Stimulated activated CD8-positive, alpha-beta memory T cell treated with anti-CD3 and anti-CD28 coated beads, Interleukin-2, amount 100 ng/mL, for 1 hour (primary cell): ENCODE measurements around the gene GOLGA6L1.
"Not testable (repeated sequence)": the region's sequence is repeated elsewhere in the genome, so short reads cannot be mapped to it uniquely, and the experiment has no call there.

Experiments used
- DNase-seq, 2 donors: peaks; one replicate each; pipeline ENCODE4 v3.0.0-alpha.2; 2020; ENCODE audit warnings: low read depth in 2 of 2

GOLGA6L1 gene, protein sequence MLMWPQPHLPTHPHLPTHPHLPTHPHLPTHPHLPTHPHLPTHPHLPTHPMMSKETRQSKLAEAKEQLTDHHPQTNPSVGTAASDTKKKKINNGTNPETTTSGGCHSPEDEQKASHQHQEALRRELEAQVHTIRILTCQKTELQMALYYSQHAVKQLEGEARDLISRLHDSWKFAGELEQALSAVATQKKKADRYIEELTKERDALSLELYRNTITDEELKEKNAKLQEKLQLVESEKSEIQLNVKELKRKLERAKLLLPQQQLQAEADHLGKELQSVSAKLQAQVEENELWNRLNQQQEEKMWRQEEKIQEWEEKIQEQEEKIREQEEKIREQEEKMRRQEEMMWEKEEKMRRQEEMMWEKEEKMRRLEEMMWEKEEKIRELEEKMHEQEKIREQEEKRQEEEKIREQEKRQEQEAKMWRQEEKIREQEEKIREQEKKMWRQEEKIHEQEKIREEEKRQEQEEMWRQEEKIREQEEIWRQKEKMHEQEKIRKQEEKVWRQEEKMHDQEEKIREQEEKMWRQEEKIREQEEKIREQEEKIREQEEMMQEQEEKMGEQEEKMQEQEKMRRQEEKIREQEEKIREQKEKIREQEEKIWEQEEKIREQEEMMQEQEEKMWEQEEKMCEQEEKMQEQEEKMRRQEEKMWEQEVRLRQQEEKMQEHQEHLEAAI

DNA sequence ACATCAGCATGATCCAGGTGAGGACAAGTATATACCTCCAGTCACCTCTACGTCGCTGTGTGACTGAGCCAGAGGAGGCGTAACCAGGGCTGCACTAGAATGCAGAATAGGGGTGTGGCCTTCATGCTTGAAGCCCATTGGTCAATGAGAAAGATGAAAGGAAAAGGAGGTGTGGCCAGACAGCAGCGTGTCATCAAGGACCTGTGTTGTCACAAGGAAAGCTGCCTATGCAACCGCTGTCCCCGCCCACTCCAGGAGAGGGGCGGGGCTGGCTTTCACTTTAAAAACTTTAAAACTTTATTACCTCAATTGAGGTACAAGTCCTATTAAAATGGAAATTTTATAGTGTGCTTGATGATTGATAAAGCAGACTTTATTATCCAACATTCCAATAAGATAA lies at the start of gene GOLGA6L1:
Gene GOLGA6L1, minus strand, starts transcription at position 101 of the 400 bp plus-strand sequence. Its CDS starts 91 bp downstream, at position 10.
- DNase-seq = not testable (repeated sequence)

GRCh38 chr15:23181201-23181600 lies 44.6 kb upstream of the GOLGA6L1 start:
- DNase-seq = not testable (repeated sequence)

GRCh38 chr15:23180547-23180927 lies 43.9 kb upstream of the GOLGA6L1 start:
- not testable (repeated sequence) for DNase-seq

- not testable (repeated sequence) for DNase-seq
Measured at GRCh38 chr15:23179768-23180546, 43.3 kb upstream of the GOLGA6L1 start.

GRCh38 chr15:23176683-23177082 lies 40.1 kb upstream of the GOLGA6L1 start:
- not testable (repeated sequence) for DNase-seq

DNA sequence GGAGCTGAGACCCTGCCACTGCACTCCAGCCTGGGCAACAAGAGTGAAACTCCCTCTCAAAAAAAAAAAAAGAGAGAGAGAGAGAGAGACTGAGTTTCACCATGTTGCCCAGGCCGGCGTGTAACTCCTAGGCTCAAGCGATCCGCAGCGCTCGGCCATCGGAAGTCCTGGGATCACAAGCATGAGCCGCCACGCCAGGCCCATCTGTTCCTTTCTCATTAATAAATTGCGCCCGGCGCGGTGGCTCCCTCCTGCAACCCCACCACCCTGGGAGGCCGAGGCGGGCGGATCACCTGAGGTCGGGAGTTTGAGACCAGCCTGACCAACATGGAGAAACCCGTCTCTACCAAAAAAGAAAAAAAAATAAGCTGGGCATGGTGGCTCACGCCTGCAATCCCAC lies 39.0 kb upstream of the GOLGA6L1 start:
- not testable (repeated sequence) for DNase-seq

DNA sequence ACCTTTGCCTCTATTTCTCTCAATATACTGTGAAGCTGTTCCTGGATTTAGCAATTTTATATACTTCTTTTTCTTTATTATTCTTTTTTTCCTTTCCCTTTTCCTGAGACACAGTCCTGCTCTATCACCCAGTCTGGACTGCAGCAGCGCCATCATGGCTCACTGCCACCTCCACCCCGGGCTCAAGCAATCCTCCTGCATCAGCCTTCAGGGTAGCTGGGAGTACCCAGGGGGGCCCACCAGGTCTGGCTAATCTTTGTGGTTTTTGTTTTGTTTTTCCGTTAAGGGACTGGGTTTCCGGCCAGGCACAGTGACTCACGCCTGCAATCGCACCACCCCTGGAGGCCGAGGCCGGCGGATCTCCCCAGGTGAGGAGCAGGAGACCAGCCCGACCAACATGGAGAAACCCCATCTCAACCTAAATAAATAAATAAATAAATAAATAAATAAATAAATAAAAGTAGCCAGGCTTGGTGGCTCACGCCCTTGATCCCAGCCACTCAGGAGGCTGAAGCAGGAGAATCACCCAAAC lies 38.1 kb upstream of the GOLGA6L1 start:
- DNase-seq = not testable (repeated sequence)

GRCh38 chr15:23132787-23133186 lies 3.8 kb downstream of the GOLGA6L1 start:
- DNase-seq = not testable (repeated sequence)

GRCh38 chr15:23118208-23118607 lies 18.4 kb downstream of the GOLGA6L1 start:
- no peak for DNase-seq

GRCh38 chr15:23095796-23096195 lies 40.8 kb downstream of the GOLGA6L1 start:
- DNase-seq = no peak

- DNase-seq = no peak
Measured at GRCh38 chr15:23083115-23083514, 53.5 kb downstream of the GOLGA6L1 start.

DNA sequence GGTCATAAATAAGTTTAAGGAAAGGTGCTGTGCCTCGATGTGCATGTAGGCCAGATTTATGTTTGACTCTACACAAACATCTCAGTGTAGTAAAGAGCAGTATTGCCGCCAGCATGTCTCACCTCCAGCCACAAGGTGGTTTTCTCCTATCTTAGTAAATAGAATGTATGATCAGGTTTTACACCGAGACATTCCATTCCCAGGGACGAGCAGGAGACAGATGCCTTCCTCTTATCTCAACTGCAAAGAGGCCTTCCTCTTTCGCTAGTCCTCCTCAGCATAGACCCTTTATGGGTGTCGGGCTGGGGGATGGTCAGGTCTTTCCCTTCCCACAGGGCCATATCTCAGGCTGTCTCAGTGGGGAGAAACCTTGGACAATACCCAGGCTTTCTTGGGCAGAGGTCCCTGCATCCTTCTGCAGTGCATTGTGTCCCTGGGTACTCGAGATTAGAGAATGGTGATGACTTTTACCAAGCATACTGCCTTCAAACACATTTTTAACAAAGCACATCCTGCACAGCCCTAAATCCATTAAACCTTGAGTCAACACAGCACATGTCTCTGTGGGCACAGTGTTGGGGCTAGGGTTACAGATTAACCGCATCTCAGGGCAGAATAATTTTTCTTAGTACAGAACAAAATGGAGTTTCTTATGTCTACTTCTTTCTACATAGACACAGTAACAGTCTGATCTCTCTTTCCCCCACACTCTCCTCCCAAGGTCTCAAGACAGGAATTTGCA lies 54.5 kb downstream of the GOLGA6L1 start:
- DNase-seq = not testable (repeated sequence)

DNA sequence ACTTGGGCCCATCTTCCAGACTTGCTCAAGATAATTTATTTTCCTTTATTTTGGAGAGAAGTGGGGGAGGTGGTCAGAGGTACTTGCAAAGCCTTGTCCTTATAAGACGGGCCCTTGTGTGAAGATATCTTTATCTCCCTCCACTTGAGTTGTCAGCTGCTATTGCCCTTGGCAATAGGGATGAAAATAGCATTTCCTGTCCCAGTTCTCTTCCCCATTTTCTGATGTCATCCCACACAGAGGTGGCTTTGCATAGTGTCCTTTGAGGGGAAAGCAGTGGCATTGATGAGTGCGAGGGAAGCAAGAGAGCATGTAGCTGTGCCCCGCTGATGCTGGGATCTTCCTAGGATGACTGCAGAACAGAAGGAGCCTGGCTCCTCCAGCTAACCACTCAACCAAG lies 55.4 kb downstream of the GOLGA6L1 start:
- DNase-seq = no peak

DNA sequence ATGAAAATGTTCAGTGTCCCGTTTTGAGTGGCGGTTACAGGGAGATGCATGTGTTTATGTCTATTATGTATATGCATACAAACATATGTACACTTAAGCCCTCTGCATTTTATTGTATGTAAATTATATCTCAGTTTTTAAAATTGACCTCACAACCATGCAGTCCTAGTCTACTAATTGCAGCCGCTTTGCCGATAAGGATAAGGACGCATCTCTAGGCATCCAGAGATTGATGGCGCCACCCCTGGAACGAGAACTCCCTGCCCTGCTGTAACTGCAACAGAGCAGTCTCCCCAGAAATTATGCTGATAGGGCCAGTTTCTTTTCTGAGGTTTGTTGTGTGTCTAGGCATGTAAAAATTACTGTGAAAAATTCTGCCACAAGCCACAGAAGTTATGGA lies 56.9 kb downstream of the GOLGA6L1 start:
- no peak for DNase-seq
